NCI-H82 treated with DMSO at 0.1 percent for 48 hours (cell line): ENCODE measurements around the gene RHOF.

Source experiments
- DNase-seq: peaks from one replicate; lab custom pipeline; 2025; ENCODE audit not compliant: unreplicated experiment; lab: John Stamatoyannopoulos, UW

Gene RHOF, protein sequence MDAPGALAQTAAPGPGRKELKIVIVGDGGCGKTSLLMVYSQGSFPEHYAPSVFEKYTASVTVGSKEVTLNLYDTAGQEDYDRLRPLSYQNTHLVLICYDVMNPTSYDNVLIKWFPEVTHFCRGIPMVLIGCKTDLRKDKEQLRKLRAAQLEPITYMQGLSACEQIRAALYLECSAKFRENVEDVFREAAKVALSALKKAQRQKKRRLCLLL

DNA sequence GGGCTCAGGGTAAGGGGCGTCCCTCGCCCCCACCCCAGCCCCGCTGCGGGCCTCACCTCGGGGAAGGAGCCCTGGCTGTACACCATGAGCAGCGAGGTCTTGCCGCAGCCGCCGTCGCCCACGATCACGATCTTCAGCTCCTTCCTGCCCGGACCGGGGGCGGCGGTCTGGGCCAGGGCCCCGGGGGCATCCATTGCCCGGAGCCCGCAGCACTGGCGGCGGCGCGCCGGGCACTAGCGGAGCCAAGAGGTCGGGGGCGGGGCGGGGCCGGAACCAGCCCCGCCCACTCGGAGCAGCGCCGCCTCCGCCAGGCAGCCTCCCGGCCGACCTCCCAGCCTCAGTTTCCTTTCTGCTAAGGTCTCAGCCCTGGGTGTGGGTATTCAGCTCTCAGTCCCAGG is at the start of gene RHOF:
RHOF (minus strand) TSS at position 249 of the 398 bp plus-strand sequence; CDS start at position 194, 55 bp downstream.
- no peak for DNase-seq

GRCh38 chr12:121839993-121840761 is 46.7 kb upstream of the RHOF start:
- no peak for DNase-seq

GRCh38 chr12:121839106-121839992 is 45.9 kb upstream of the RHOF start:
- DNase-seq = peak; percentile 96

- DNase-seq = no peak
Observed at GRCh38 chr12:121838126-121838525, 44.6 kb upstream of the RHOF start.

DNA sequence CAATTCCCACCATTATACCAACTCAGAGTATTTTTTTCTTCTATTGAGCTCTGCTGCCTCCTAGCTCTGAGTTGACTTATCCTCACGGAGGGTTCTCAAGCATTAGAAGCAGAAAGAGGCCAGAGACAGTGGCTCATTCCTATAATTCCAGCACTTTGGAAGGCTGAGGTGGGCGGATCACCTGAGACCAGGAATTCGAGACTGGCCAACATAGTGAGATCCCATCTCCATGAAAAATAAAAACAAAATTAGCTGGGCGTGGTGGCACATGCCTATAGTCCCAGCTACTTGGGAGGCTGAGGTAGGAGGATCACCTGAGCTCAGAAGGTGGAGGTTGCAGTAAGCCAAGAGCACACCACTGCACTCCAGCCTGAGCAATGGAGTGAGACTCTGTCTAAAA is 44.2 kb upstream of the RHOF start:
- no peak for DNase-seq

- DNase-seq = no peak
Observed at GRCh38 chr12:121831571-121832245, 38.2 kb upstream of the RHOF start.

DNA sequence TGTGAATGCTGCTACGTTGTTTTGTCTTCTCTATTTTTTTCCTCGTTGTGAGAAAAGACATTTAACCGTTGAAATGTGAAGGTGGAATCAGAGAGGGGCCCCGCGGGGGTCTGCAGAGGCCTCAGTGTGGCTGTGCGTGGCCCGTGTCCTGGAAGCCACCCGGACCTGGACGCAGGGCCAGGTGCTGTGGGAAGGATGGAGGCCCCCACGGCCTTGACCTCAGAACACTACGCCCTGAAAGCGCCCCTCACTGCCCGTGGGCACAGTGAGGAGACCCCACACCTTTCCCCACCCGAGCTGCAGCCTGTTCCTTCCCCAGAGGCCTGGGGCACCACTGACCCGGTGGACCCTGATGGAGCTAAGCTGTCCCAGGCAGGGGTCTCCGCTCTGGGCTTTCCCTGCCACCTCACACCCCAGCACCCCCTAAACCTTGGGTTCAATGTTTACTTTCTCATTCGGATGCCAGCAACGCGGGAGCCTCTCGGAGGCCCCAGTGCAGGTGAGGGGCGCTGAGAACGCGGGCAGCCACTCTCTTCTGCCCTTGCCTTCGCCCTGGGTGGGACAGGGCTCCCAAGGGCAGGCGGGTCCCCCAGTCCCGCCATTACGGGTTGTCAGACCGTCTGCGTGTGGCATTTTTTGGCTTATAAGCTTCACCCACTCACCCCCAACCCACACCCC is 37.2 kb upstream of the RHOF start:
- DNase-seq = no peak

DNA sequence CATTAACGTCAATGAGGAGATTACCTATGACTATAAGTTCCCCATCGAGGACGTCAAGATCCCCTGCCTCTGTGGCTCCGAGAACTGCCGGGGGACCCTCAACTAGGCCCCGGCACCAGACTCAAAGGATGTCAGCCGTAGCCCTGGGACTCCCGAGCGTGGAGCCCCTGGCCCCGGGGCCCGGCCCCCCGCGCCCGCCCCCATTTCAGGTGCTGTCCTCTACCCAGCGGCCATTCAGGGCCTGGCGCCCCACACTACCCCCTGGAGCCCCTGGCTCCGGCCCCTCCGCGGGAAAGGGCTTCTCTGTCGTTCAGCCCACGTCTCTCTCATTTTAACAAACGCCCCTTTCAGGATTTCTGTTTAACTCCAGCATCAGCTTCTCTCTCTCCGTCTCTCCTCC is 36.6 kb upstream of the RHOF start:
- no peak for DNase-seq

DNA sequence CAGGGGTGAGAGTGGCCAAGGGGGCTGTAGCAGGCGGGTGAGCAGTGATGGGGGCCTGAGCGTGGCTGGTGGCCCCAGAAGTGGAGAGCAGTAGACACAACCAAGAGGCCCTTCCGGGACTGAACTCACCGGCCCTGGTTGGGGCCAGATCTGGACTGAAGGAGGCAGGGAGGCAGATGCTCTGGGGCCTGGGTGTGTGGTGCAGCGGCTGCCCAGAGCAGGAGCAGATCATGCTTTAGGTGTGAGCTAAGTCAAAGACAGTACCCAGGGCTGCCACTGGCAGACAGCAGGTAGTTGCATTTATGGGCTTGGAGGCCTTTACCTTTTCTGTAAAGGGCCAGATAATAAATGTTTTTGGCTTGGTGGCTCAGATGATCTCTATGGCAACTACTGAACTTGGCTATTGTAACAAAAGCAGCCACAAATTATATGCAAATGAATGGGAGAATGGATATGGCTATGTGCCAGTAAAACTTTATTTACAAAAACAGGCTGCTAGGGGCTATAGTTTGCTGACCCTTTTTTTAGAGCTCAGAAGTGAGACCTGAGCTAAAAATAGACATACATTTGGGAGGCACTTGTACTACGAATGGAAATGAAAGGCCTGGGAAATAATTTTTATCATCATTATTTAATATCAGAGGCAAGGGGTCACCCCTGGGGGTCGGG is 35.9 kb upstream of the RHOF start:
- DNase-seq = no peak

DNA sequence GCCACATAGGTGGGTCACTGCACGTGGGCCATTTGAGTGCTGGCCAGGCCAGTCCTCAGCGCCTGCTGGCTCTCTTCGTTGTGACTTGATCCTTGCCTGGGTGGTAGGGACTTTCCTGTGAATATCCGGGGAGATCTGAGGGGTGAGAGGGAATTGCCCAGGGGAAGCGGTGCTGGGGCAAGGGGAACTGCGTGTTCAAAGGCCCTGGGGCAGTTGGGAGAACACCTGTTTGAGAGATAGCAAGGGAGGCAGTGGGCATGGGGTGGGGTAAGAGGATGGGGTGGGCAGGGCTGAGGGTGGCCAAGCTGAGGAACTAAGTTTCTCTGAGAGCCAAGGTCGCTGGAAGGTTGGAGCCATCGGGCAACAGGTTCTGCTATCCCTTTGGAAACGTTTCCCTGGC is 35.3 kb upstream of the RHOF start:
- no peak for DNase-seq

DNA sequence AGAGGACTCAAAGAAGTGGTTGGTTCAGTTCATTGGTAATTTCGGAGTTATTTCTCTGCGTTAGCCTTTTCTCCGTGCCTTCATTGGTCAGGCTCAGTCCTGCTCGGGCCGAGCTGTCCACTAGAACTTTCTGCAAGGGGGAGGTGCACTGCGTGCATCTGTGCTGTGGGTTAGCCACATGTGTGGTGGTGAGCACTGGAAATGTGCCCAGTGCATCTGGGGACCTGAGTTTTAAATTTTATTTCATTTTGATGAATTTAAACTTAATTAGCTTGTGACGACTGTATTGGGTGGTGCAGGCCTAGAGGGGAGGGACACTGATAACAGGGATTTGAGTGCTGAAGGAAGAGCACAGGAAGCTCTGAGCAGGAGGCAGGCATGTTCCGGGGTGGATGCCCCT is 34.8 kb upstream of the RHOF start:
- DNase-seq = no peak

- DNase-seq = no peak
Observed at GRCh38 chr12:121827351-121828099, 34.0 kb upstream of the RHOF start.

GRCh38 chr12:121826318-121827150 is 33.0 kb upstream of the RHOF start:
- DNase-seq = no peak

DNA sequence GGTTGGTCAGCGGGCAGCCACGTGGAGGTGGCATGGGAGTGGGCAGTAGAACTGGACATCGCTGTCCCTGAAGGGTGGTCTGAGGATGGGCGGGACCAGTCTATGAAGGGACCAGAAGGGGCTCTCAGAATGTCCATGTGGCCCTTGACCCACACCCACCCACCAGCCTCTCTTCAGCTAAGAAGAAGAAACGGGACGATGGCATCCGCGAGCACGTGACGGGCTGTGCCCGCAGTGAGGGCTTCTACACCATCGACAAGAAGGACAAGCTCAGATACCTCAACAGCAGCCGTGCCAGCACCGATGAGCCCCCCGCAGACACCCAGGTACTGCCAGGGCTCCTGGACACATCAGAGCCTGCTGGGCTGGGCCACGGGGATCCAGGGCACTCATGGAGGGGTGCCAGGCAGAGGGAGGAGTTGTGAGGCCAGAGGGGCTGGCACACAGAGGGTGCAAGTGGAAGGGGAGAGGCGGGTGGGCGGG is 31.6 kb upstream of the RHOF start:
- DNase-seq = no peak

GRCh38 chr12:121823727-121824115 is 30.2 kb upstream of the RHOF start:
- no peak for DNase-seq

GRCh38 chr12:121823101-121823726 is 29.7 kb upstream of the RHOF start:
- DNase-seq = no peak

- DNase-seq = no peak
Observed at GRCh38 chr12:121822393-121823100, 29.1 kb upstream of the RHOF start.
